Hippocampal formation (tissue), 2 donors: ENCODE measurements around the gene THRSP.
"Not testable (repeated sequence)": the region's sequence is repeated elsewhere in the genome, so short reads cannot be mapped to it uniquely, and the experiment has no call there.

Source experiments
- DNase-seq, 2 donors: peaks; one replicate each; lab custom pipeline; 2025; lab: John Stamatoyannopoulos, UW

The THRSP gene

DNA sequence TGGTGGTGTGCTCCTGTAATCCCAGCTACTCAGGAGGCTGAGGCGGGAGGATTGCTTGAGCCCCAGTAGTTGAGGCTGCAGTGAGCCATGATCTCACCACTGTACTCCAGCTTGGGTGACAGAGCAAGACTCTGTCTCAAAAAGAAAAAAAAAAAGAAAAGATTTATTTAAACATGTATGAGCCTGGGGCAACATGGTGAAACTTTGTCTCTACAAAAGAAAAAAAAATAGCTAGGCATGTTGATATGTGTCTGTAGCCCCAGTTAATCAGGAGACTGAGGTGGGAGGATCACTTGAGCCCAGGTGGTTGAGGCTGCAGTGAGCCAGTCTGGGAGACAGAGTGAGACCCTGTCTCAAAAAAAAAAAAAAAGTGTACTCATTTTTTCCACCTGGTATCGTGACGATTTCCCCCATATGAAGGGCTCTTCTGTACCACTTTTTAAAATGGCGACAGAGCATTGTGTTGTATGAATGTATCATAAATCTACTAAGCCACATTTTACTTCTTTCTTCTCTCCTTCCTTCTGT is 24.2 kb upstream of the THRSP start:
- DNase-seq, result no peak

DNA sequence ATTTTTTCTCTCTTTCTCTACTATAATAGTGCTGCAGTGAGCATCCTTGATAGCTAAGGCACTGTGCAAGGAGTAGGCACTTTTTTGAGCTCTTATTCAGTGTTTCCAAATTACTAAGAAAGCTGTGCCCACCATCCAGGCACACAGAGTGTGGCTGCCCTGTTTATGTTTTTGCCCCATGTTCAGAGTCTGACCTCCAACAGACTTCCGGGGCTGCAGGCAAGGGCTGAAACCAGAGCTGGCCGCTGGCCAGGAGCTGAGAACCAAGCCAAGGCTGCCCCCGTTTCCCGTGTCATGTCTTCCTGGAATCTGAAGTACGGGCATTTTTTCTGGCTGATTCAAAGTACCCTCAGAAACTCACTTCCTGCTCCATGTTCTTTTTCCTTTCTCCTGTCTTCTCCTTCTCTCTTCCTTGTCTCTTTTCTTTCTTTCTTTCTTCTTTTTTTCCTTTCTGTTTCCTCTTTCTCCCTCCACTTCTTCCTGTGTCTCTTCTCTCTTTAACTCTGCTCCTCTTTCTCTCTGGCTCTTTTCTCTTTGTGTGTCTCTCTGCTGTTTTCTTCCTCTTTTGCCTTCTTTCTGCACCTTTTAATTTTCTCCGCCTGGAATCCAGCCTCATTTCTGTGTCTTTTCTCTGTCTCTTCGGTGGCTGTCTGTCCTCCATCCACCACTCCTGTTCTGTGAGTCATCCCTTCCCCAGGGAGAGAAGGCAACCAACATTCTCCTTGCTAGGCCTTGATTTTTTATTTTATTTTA is 23.6 kb upstream of the THRSP start:
- DNase-seq, result peak; percentile 6 to 35

DNA sequence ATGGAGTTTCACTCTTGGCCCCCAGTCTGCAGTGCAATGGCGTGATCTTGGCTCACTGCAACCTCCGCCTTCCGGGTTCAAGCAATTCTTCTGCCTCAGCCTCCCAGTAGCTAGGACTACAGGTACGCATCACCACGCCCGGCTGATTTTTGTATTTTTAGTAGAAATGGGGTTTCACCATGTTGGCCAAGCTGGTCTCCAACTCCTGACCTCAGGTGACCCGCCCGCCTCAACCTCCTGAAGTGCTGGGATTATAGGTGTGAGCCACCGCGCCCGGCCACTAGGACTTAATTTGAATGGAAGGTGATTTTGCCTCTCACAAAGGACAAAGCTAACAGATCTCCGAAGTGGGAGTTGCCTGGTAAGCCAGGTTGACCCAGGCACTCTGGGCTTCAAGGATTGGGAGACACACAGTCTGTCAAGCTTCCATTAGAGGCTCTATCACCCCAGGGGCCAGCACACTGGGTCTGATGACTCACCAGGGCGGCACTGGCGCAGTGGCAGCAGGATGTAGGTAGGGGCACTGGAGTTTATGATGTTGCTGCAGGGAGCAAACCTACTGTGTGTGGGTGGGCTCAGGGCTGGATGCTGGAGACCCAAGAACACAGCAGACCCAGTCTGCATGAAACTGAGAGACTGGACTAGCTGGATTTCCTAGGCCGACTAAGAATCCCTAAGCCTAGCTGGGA is 22.8 kb upstream of the THRSP start:
- no peak for DNase-seq

DNA sequence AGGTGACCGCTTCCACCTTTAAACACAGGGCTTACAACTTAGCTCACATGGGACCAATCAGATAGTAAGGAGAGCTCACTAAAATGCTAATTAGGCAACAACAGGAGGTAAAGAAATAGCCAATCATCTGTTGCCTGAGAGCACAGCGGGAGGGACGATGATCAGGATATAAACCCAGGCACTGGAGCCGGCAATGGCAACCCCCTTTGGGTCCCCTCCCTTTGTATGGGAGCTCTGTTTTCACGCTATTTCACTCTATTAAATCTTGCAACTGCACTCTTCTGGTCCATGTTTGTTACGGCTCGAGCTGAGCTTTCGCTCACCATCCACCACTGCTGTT is 22.3 kb upstream of the THRSP start:
- not testable (repeated sequence) for DNase-seq

DNA sequence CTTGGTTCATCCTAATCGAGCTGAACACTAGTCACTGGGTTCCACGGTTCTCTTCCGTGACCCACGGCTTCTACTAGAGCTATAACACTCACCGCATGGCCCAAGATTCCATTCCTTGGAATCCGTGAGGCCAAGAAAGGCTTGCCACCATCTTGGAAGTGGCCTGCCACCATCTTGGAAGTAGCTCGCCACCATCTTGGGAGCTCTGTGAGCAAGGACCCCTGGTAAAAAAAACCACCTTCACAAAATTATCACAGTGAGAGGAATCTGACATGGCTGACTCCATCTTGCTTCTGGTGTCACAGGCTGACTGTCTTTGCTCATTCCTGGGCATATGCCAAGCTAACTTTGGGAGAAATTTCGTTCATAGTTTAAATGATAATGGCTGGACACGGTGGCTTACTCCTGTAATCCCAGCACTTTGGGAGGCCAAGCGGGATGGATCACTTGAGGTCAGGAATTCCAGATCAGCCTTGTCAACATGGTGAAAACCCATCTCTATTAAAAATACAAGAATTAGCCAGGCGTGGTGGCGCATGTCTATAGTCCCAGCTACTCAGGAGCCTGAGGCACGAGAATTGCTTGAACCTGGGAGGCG is 21.7 kb upstream of the THRSP start:
- DNase-seq, result no peak

DNA sequence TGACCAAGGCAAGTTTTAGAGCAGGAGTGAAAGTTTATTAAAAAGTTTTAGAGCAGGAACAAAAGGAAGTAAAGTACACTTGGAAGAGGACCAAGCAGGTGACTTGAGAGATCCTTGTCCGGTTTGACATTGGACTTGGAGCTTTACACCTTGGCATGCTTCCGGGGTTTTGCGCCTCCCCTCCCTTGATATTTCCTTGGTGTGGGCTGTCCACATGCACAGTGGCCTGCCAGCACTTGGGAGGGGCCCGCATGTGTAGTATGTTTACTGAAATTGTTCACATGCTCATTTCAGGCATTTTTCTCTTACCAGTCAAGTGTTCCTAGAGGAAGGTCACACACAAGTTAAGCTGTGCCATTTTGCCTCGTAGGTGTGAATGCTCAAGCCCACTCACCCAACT is 19.0 kb upstream of the THRSP start:
- no peak for DNase-seq

DNA sequence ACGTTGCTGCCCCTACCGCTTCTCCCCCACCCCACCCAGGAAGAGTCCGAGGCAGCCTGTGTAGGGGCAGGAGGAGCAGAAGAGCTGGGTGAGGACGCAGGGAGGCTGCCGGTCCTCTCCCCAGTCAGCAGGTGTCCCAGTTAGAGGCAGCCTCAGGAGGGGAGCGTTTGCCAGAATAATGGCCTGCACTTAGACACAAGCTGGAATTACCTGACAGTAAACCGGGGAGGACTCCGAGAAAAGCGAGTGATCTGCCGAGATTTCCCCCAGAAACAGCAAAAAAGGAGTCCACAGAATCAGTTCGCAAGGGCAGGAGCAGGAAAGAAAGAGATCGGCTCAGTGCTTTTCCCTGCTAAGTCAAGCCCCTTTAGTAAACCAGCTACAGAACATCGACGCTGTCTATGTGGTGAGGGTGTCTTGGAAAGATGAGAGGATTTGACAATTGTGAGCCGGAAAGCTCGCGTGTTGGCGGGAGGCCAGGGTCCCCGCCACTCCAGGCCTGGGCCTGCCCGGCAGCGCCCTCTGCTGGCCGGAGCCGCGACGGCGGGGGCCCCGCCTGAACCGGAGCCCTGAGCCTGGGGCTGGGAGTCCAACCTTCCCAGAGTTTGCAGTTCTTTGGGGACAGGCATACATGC is 17.7 kb upstream of the THRSP start:
- peak; percentile 55 to 80 for DNase-seq

DNA sequence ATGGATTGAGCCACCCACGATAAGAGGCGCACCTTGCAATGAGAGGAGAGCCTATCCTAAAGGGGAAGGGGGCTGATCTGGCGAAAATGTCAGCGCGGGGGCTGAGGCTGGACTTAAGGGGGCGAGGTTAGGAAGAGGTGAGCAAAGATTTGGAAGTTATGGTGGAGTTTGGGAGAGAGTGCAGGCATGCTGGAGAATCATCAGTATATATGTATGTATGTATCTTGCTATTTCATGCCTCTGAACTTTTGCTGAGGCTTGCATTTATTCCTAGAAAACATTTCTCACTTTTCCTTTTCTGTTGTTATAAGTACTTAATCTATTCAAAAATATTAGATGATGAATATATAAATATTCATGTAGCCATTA is 17.2 kb upstream of the THRSP start:
- no peak for DNase-seq

DNA sequence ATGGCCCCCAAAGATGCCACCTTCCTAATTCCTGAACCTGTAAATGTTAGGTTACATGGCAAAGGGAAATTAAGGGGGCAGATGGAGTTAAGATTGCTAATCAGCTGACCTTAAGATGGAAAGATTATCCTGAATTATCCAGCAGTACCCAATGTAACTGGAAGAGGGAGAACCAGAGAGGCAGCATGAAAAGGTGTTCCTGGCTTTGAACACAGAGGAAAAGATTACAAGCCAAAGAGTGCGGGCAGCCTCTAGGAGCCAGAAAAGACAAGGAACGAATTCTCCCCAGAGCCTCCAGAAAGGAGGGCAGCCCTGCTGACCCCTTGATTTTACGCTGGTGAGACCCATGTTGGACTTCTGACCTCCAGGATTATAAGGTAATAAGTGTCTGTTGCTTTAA is 15.1 kb upstream of the THRSP start:
- DNase-seq, result no peak

DNA sequence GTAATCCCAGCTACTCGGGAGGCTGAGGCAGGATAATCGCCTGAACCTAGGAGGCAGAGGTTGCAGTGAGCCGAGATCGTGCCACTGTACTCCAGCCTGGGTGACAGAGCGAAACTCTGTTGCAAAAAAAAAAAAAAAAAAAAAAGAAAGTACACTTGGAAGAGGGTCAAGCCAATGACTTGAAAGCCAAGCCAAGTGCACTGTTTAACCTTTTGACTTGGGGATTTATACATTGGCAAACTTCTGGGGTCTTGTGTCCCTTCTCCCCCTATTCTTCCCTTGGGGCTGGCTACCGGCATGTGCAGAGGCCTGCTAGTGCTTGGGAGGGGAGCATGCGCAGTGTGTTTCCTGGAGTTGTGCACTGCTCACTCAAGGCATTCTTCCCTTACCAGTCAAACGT is 14.3 kb upstream of the THRSP start:
- no peak for DNase-seq

DNA sequence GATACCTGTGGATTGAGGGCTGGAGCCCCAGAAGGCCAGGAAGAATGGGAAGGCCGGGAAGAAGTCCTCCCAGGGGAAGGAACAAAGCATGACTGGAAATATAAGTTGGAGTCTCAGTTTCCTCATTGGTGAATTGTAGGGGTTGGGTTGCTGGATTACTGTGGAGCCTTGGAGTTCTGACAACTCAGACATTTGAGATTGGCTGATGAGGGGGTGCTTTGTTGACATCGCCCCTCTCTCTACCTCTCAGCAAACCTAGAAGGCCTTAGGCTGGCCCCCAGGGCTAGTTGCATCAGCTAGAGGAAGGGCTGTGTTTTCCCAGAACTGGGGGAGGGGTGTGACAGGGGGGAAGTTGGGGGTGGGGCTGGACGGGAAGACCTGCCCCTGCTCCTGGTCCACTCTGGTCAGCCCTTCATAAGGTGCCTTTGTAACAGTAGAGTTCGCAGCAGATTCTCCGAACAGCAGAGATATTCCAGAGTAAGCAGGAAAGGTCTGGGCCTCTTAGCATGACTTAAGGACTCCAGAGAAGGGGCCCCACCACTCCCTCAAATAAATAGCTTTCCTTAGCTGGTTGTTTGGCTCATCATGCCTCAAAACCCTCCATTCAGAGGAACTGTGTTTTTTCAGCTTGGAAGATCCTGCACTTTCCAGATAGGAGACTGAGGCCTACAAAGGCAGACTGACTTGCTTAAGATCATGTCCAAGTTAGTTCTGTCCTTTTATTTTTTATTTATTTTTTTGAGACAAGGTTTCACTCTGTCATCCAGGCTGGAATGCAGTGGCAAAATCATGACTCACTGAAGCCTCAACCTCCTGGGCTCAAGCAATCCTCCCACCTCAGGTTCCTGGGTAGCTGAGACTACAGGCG is 12.5 kb upstream of the THRSP start:
- no peak for DNase-seq

DNA sequence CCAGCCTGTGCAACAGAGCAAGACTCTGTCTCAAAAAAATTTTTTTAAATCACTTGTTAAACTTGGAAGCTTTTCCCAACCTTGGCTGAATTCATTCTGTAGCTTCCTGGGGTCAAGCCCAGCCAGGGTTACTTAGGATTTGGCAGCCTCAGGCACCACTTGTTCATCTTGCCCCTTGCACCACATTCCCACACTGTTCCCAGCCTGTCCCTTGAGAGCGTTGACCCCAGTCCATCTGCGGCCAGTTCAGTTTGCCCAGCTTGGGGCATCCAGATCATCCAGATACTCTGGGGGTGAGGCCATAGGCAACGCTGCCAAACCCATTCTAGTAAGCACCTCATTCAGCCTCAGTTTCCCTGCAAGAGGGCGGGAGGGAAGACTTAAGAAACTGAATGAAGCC is 8.7 kb upstream of the THRSP start:
- no peak for DNase-seq

DNA sequence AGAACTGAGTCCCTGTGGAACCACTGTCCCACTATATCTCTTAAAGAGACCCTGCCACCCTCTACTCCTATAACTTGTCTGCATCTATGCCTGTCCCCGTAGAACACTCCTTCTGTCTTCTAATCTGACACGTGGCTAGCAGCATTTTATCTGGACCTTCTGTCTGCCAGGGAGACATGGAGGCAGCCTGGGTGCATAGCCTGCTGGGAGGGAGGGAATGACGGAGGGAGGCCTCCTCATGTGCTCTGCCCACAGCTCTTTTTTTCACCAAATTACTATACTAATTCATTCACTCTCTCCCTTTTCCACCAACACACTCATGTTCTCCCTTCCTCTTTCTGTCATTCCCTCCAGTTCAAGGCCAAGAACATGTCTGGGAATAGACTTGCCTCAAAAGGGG is 7.6 kb upstream of the THRSP start:
- DNase-seq, result no peak

DNA sequence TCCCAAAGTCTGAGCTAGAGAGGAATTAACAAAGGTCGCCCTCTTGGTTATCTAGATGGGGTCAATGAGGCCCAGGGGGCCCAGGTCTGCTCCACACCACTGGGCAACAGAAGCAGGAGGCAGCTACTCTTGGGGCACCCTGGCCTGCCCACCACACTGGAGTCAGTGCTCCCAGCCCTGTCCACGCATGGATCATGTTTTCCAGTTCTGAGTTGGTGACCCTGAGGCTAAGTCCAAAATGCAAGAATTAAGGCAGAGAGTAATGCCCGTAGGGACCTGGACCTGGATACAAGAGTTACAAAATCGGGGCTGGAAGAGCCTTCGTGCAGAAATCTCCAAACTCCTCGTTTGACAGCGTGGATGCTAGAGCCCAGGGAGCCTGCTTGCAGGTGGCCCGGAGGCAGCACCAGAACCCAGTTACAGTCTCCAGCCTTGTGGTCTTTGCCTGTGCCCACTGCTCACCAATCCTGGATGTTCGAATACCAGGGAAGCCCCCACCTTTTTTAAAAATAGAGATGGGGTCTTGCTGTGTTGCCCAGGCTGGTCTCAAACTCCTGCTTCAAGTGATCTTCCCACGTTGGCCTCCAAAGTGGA is 6.1 kb upstream of the THRSP start:
- no peak for DNase-seq

DNA sequence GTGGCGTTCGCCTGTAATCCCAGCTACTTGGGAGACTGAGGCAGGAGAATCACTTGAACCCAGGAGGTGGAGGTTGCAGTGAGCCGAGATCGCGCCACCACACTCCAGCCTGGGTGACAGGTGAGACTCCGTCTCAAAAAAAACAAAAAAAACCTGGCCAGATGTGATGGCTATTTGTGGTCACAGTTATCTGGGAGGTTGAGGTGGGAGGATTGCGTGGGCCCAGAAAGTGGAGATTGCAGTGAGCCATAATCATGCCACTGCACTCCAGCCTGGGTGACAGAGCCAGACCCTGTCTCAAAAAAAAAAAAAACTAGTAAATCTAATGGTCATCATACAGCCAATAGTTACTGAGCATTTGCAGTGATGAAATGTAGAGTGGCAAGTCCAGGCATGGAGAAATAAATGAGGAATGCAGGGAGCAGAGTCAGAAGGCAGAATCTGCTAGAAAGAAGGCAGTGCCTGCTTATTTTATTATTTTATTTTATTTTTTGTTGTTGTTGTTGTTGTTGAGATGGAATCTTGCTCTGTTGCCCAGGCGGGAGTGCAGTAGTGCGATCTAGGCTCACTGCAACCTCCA is 3.8 kb upstream of the THRSP start:
- DNase-seq, result not testable (repeated sequence)

DNA sequence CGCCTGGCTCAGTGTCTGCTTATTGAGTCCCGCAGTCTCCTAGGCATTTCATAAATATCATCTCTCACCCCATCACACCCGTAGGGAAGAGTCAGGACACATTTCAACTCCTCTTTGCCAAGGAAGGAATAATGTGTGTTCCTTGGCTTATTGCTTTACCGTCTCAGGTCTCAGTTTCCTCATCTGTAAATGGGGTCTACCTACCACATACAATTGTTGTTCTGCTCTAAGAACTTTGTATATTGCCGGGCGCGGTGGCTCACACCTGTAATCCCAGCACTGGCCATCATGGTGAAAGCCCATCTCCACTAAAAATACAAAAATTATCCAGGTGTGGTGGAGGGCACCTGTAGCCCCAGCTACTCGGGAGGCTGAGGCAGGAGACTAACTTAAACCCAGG is 3.1 kb upstream of the THRSP start:
- no peak for DNase-seq

DNA sequence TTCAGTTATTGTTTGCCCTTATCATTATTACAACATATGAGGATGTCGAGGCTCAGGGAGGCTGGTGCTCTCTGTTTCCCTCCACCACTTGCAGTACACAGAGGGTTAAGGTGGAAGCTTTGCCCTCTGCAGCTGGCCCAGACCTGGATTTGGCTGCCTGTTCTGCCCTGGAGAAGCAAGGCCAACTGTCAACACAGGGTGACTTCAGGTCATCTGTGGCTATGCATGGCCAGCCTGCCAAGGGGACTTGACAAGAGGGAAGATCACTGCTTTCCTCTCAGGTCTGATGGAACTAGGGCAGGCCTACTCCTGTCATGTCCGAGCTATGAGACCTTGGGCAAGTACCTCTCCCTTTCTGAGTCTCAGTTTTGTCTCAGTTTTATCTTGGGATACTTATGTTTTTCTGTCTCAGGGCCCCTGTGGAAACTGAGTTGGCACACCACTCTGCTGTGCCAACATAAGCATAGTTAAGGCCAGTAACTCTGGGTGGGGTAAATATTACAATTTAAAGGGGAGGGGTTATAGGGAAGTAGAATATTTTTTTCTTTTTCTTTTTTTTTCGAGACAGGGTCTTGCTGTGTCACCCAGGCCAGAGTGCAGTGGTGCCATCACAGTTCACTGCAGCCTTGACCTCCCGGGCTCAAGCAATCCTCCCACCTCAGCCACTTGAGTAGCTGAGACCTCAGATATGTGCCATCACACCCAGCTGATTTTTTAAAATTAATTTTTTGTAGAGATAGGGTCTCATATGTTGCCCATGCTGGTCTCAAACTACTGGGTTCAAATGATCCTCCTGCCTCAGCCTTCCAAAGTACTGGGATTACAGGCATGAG is 2.4 kb upstream of the THRSP start:
- DNase-seq, result no peak

DNA sequence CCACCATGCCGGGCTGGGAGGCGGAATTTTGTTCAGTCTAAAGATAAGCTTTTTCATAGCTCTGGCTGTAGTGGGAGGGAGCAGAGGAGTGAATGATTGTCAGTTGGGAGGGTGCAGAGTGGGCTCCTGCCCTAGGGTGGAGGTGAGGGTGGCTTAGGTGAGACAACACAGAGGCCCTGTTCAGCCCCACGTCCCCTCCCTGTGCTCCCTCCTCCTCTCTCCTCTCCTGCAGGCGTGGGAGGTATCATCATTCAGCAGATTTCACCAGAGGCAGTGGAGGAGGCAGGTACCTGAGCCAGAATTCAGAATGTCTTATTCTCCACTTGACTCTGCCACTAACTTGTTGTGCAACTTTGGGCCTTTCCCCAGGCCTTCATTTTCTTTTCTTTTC is 1.7 kb upstream of the THRSP start:
- no peak for DNase-seq

DNA sequence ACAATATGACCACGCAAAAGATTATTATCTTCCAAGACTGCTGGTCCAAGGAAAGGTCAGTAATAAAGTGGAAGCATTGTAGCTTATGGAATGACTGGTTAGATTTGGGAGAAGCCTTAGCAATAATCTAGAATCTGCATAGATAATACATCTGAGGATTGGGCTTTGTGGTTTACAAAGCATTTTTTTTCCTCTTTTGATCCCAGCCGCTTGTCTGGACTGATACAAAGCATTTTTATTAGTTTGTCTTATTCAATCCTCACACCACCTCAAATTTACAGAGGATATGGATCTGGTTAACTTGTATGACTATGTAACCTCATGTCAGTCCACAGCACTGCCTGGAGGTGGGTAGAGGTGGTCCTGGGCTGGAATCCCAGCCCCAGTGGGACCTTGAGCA is 990 bp upstream of the THRSP start:
- no peak for DNase-seq

DNA sequence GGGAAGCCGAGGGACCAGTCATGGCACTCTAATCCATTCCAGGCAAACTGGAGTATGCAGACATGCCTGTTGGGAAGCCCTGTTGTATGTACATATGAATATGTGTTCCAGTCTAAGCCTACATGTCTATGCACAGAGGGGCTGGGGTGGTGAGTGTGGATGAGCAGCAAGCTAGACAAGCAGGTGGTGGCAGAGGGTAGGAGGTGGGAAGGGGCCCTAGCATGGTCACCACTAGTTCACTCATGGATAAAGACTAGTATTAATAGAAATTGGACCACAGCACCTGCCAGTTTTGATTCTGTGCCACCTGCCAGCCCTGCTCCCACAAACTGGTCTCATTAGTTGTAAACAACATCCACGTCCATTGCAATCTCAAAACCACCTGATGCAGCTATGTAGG is 1.5 kb downstream of the THRSP start:
- no peak for DNase-seq
